ENCODE results near the gene ACVR1B.
A peak's percentile ranks its signal among the peaks of the same experiment; 100 is the strongest.

The ACVR1B gene

DNA sequence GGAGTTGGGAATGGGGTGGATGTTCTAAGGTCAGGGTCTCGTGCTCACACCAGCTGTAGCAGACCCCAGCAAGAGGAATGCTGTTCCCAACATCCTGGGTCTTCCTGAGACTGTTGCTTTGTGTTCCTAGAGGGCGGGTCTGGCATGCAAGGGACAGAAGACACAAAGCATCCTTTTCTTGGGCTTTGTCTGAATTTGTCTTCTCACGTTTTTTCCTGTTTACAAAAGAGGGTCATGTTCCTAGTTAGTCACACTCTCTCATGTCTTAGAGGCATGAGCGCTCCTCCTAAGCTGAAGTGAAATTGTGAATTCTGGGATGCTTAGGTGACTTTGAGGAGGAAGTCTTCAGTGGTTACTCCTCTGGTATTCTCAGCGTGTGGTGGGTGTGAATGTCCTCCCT, 45.6 kb downstream of the ACVR1B start:
- ChIA-PET POLR2A (no interaction called here), CTCF (interaction anchor here (1.1 to 21.1 kb wide), 6 partner anchors 11 to 121 kb away, joined by 3 to 726 read pairs (median 8); partner anchors contain the start of genes SMIM41 and TAMALIN)
- DNase-seq (ENCODE audit: low read depth, low spot score), result no peak
- no peak for TF ChIP-seq CTCF (IDR thresholded peaks at IDR 0.05; ENCODE audit: insufficient read depth, low read length, missing control alignments)
- H3K4me3 ChIP-seq (ENCODE audit: low read depth, low read length), result no peak overlapping the region

- ChIA-PET CTCF (interaction anchor here (0.7 to 25.1 kb wide), 24 partner anchors 8 to 882 kb away, joined by 3 to 1081 read pairs (median 4); partner anchors contain the start of genes ACVRL1 and ATG101), POLR2A (interaction anchor here (1.4 kb wide), 1 partner anchor 9 kb away, joined by 3 read pairs; no protein-coding TSS in a partner anchor)
- H3K4me3 ChIP-seq (ENCODE audit: low read depth, low read length), result no peak overlapping the region
- no peak for DNase-seq (ENCODE audit: low read depth, low spot score)
- TF ChIP-seq CTCF (IDR thresholded peaks at IDR 0.05; ENCODE audit: insufficient read depth, low read length, missing control alignments), result no peak
Observed at GRCh38 chr12:52003016-52003550, 51.6 kb downstream of the ACVR1B start.

DNA sequence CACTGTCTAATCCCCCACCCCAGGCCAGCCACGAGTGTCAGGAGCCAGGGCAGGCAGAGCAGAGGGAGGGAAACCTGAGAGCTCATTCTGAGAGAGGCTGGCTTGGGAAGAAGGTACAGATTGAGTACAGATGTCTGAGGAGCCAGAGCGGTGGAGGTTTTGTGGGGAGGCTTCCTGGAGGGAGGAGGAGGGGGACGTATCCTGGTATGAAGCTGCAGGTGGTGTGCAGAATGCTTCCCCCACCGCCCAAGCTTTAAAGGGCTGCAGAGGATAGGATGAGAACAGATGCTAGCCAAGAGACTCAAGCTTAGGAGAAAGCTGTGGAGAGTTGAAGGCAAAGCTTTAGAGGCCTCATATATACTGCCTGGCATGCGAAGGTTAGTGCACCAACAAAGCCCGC, 52.1 kb downstream of the ACVR1B start:
- no peak overlapping the region for H3K4me3 ChIP-seq (ENCODE audit: low read depth, low read length)
- CTCF ChIA-PET, result interaction anchor here (0.5 to 25.1 kb wide), 34 partner anchors 9 to 882 kb away, joined by 3 to 1081 read pairs (median 4); partner anchors contain the start of genes ACVRL1 and ATG101
- POLR2A ChIA-PET, result interaction anchor here (0.6 to 1.4 kb wide), 2 partner anchors 10 to 21 kb away, joined by 3 read pairs; no protein-coding TSS in a partner anchor
- TF ChIP-seq CTCF (IDR thresholded peaks at IDR 0.05; ENCODE audit: insufficient read depth, low read length, missing control alignments), result no peak
- DNase-seq (ENCODE audit: low read depth, low spot score), result no peak

- peak; percentile 79 for TF ChIP-seq CTCF (IDR thresholded peaks at IDR 0.05; ENCODE audit: insufficient read depth, low read length, missing control alignments)
- H3K4me3 ChIP-seq (ENCODE audit: low read depth, low read length), result no peak overlapping the region
- CTCF ChIA-PET, result interaction anchor here (0.5 to 25.1 kb wide), 38 partner anchors 8 to 880 kb away, joined by 3 to 1081 read pairs (median 4); partner anchors contain the start of genes ACVRL1 and ATG101
- POLR2A ChIA-PET, result interaction anchor here (0.6 to 1.4 kb wide), 2 partner anchors 10 to 20 kb away, joined by 3 read pairs; no protein-coding TSS in a partner anchor
- DNase-seq (ENCODE audit: low read depth, low spot score), result no peak
Observed at GRCh38 chr12:52004042-52004648, 52.6 kb downstream of the ACVR1B start.

- CTCF ChIA-PET, result interaction anchor here (1.1 to 25.1 kb wide), 12 partner anchors 10 to 873 kb away, joined by 5 to 1081 read pairs (median 10); partner anchors contain the start of gene ATG101
- DNase-seq (ENCODE audit: low read depth, low spot score), result no peak
- POLR2A ChIA-PET, result no interaction called here
- H3K4me3 ChIP-seq (ENCODE audit: low read depth, low read length), result no peak overlapping the region
- TF ChIP-seq CTCF (IDR thresholded peaks at IDR 0.05; ENCODE audit: insufficient read depth, low read length, missing control alignments), result no peak
Observed at GRCh38 chr12:52005218-52005902, 53.9 kb downstream of the ACVR1B start.

Data from AG04449 (cell line).